GM23248 (cell line): ENCODE measurements around the gene CLEC14A. TPM values are rescaled to one million over a fixed set of nuclear protein-coding genes. Genes with fewer than 3 reads are reported as not detected.
A peak's percentile ranks its signal among the peaks of the same experiment; 100 is the strongest.

Experiments
- DNase-seq: peaks from one replicate; pipeline ENCODE4 v3.0.0-alpha.2; 2015
- H2AFZ ChIP-seq: fragments of 200-600 bp; sonication (generic); 2 replicates; pipeline ENCODE4 v1.6.1; 2016; ENCODE audit warnings: antibody characterized with exemption
- H3F3A ChIP-seq: fragments of 200-600 bp; sonication (generic); 2 replicates; pipeline ENCODE4 v1.6.1; 2016; ENCODE audit warnings: mild to moderate bottlenecking, antibody characterized with exemption, mixed run types; ENCODE audit not compliant: insufficient read depth
- H3K27ac ChIP-seq: fragments of 200-600 bp; sonication (generic); 2 replicates; pipeline ENCODE4 v1.5.1; 2016; ENCODE audit warnings: mild to moderate bottlenecking
- H3K27me3 ChIP-seq: fragments of 200-600 bp; sonication (generic); replicated peaks from 2 replicates; pipeline ENCODE4 v1.6.1; 2016; ENCODE audit warnings: mild to moderate bottlenecking; ENCODE audit not compliant: insufficient read depth
- H3K36me3 ChIP-seq: fragments of 200-600 bp; sonication (generic); 2 replicates; pipeline ENCODE4 v1.6.1; 2016; ENCODE audit warnings: low read depth, mild to moderate bottlenecking
- H3K4me1 ChIP-seq: fragments of 200-600 bp; sonication (generic); 2 replicates; pipeline ENCODE4 v1.6.1; 2016; ENCODE audit warnings: mild to moderate bottlenecking; ENCODE audit not compliant: insufficient read depth
- H3K4me2 ChIP-seq: fragments of 200-600 bp; sonication (generic); one replicate; pipeline ENCODE4 v1.6.1; 2016; ENCODE audit warnings: mild to moderate bottlenecking; ENCODE audit not compliant: unreplicated experiment
- H3K4me3 ChIP-seq: fragments of 200-600 bp; sonication (generic); 2 replicates; pipeline ENCODE4 v1.5.1; 2016; ENCODE audit warnings: mild to moderate bottlenecking
- H3K79me2 ChIP-seq: fragments of 200-600 bp; sonication (generic); 2 replicates; pipeline ENCODE4 v1.6.1; 2016; ENCODE audit warnings: mild to moderate bottlenecking; ENCODE audit not compliant: insufficient read depth
- H3K9ac ChIP-seq: fragments of 200-600 bp; sonication (generic); 2 replicates; pipeline ENCODE4 v1.6.1; 2016; ENCODE audit warnings: mild to moderate bottlenecking
- H3K9me2 ChIP-seq: fragments of 200-600 bp; sonication (generic); 2 replicates; pipeline ENCODE4 v1.6.1; 2016; ENCODE audit warnings: mixed run types, mild to moderate bottlenecking, moderate library complexity; ENCODE audit not compliant: insufficient read depth
- H3K9me3 ChIP-seq: fragments of 200-600 bp; sonication (generic); one replicate; pipeline ENCODE4 v1.6.1; 2017; ENCODE audit warnings: low read depth
- H4K20me1 ChIP-seq: fragments of 200-600 bp; sonication (generic); 2 replicates; pipeline ENCODE4 v1.6.0; 2016; ENCODE audit not compliant: insufficient read depth
- EZH2 ChIP-seq: fragments of 200-600 bp; sonication (generic); IDR thresholded peaks from 2 replicates; pipeline ENCODE4 v1.6.1; 2018; ENCODE audit warnings: antibody characterized with exemption, mild to moderate bottlenecking; ENCODE audit not compliant: insufficient read depth, poor library complexity, severe bottlenecking
- EZH2phosphoT487 ChIP-seq: fragments of 200-600 bp; sonication (generic); IDR thresholded peaks from 2 replicates; pipeline ENCODE4 v1.6.1; 2018; ENCODE audit warnings: antibody characterized with exemption, moderate library complexity, mild to moderate bottlenecking, low read depth; ENCODE audit not compliant: insufficient read depth
- WGBS, 2 experiments: methylation state at CpG; one replicate each; pipeline ENCODE4 v1.1.6; 2015 to 2017; ENCODE audit warnings: low lambda C conversion rate in 2 of 2, low coverage in 1 of 2; ENCODE audit errors: missing lambda C conversion rate in 2 of 2; 5-methylcytosine and 5-hydroxymethylcytosine counted together
- in situ Hi-C: fragments of 300-500 bp; cut with MboI; formaldehyde crosslinking; loops from 2 replicates; pipeline ENCODE4 v1.15.0; 2020
- polyA plus RNA-seq: library from polyadenylated mRNA; unstranded; fragments of >200 nt; fragmentation: Nextera tagmentation; extraction: Ambion mirVana; gene quantifications from 2 replicates; pipeline ENCODE4 v1.2.1, GENCODE V29; 2016
- total RNA-seq: library from RNA; depleted of rRNA; stranded (reverse); fragments of >200 nt; shearing (Covaris generic); gene quantifications from 2 replicates; pipeline ENCODE4 v1.2.3, GENCODE V29; 2014

CLEC14A gene
- total and polyA plus RNA-seq, 2 experiments from 2014 or later = 0.10 TPM; not detected in 1

DNA sequence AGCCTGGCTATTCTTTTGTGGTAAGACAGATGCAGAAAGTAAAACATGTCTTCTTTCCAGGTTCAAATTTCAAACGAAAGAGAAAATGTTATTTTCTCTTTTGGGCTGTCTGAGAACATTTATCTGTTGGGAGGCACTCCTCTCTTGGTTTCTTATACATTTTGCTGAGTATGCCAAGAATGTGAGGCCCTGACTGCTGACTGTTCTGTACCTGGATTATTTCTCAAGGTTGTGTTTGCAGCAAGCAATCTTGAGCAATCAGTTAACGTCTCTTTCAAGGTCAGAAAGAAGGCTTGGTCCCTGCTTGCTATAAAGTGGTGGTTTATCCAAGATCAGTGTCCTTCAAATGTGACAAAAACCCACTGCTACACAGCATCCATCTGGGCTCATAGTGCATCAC is 38.3 kb downstream of the CLEC14A start:
- TF ChIP-seq EZH2phosphoT487 = no peak
- TF ChIP-seq EZH2 = no peak
- Histone ChIP-seq H3K27me3 (no peaks in the 10 kb centered on the region), H3K9me3 (no peaks in the 10 kb centered on the region), H3K9ac (no peak overlapping the region), H3K9me2 (no peaks in the 10 kb centered on the region), H3F3A (peaks cover 33% of the 10 kb centered on the region), H4K20me1 (no peaks in the 10 kb centered on the region), H3K4me1 (peaks cover 12% of the 10 kb centered on the region), H3K27ac (no peak overlapping the region), H2AFZ (no peak overlapping the region), H3K4me3 (no peak overlapping the region), H3K79me2 (peaks cover 5% of the 10 kb centered on the region; the same call in 1 of the 2 replicates), H3K4me2 (no peak overlapping the region), H3K36me3 (0 out of 2 replicates have a peak, but pooled peaks cover 3% of the 10 kb centered on the region)
- WGBS, 2 experiments = 42 to 64% methylated on average over 2 of the region's 2 CpGs
- in situ Hi-C loops = loop anchor here (25.0 kb wide), 2 partner anchors 505 to 645 kb away; no protein-coding TSS in a partner anchor
- no peak for DNase-seq

DNA sequence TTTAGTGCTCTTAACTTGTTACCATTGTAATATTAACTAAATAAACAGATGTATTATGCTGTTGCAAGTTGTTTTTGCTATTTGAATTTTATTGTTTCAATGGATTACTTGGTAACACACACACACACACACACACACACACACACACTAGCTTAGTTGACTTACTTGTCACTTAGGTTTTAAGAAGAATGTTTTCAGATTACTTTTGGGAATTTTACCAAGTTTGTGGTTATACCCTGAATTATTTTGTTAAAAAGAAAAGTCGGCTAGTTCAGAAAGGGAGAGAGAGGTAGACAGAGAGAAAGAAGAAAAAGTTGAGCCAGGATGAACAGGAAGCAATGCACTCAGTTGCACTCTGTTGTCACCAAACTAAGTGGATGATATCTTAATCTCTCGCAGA is 42.9 kb downstream of the CLEC14A start:
- H3K9ac ChIP-seq = no peak overlapping the region
- H2AFZ ChIP-seq = no peak overlapping the region
- WGBS, 2 experiments = 74 to 81% methylated on average over 2 of the region's 2 CpGs
- no peaks in the 10 kb centered on the region for H3K9me2 ChIP-seq
- H3F3A ChIP-seq = peaks cover 35% of the 10 kb centered on the region
- H3K27me3 ChIP-seq = no peaks in the 10 kb centered on the region
- H3K27ac ChIP-seq = no peak overlapping the region
- H3K4me3 ChIP-seq = peak overlapping the region; percentile 89
- no peaks in the 10 kb centered on the region for H3K9me3 ChIP-seq
- peaks cover 27% of the 10 kb centered on the region for H3K4me1 ChIP-seq
- TF ChIP-seq EZH2 (no peak), EZH2phosphoT487 (no peak)
- peaks cover 35% of the 10 kb centered on the region for H3K79me2 ChIP-seq
- H4K20me1 ChIP-seq = no peaks in the 10 kb centered on the region
- no peak for DNase-seq
- in situ Hi-C loops = loop anchor here (25.0 kb wide), 2 partner anchors 501 to 649 kb away; no protein-coding TSS in a partner anchor
- H3K36me3 ChIP-seq = 0 out of 2 replicates have a peak, but pooled peaks cover 5% of the 10 kb centered on the region
- peak overlapping the region; percentile 88 for H3K4me2 ChIP-seq

DNA sequence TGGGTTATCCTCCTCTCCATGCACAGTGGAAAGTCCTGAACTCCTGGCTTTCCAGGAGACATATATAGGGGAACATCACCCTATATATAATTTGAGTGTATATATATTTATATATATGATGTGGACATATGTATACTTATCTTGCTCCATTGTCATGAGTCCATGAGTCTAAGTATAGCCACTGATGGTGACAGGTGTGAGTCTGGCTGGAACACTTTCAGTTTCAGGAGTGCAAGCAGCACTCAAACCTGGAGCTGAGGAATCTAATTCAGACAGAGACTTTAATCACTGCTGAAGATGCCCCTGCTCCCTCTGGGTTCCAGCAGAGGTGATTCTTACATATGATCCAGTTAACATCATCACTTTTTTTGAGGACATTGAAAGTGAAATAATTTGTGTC is 43.8 kb downstream of the CLEC14A start:
- no peak for TF ChIP-seq EZH2
- TF ChIP-seq EZH2phosphoT487 = no peak
- Histone ChIP-seq H3K36me3 (0 out of 2 replicates have a peak, but pooled peaks cover 5% of the 10 kb centered on the region), H3K9ac (peak overlapping the region; percentile 75), H3K9me2 (no peaks in the 10 kb centered on the region), H3F3A (peaks cover 40% of the 10 kb centered on the region), H3K27me3 (no peaks in the 10 kb centered on the region), H3K27ac (no peak overlapping the region), H3K4me2 (peak overlapping the region; percentile 88), H2AFZ (no peak overlapping the region), H3K4me3 (peak overlapping the region; percentile 89), H3K9me3 (no peaks in the 10 kb centered on the region), H3K79me2 (peaks cover 35% of the 10 kb centered on the region), H3K4me1 (peaks cover 36% of the 10 kb centered on the region), H4K20me1 (no peaks in the 10 kb centered on the region)
- in situ Hi-C loops = loop anchor here (25.0 kb wide), 2 partner anchors 500 to 650 kb away; no protein-coding TSS in a partner anchor
- peak; percentile 20 for DNase-seq

DNA sequence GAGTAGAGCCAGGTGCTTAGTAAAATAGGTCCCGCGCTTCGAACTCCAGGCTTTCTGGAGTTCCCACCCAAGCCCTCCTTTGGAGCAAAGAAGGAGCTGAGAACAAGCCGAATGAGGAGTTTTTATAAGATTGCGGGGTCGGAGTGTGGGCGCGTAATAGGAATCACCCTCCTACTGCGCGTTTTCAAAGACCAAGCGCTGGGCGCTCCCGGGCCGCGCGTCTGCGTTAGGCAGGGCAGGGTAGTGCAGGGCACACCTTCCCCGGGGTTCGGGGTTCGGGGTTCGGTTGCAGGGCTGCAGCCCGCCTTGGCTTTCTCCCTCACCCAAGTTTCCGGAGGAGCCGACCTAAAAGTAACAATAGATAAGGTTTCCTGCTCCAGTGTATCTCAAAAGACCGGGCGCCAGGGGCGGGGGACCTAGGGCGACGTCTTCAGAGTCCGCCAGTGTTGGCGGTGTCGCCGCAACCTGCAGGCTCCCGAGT is 44.6 kb downstream of the CLEC14A start:
- H3K27ac ChIP-seq = no peak overlapping the region
- WGBS, 2 experiments = 31 to 35% methylated on average over 34 of the region's 34 CpGs
- H2AFZ ChIP-seq = peak overlapping the region; percentile 74

More for the DNA sequence above, 44.6 kb downstream of the CLEC14A start:
- Histone ChIP-seq H3K79me2 (peaks cover 35% of the 10 kb centered on the region), H3K4me3 (peak overlapping the region; percentile 89), H3K27me3 (no peaks in the 10 kb centered on the region), H3K4me1 (peaks cover 40% of the 10 kb centered on the region), H4K20me1 (no peaks in the 10 kb centered on the region), H3K9me3 (no peaks in the 10 kb centered on the region), H3K36me3 (0 out of 2 replicates have a peak, but pooled peaks cover 5% of the 10 kb centered on the region), H3F3A (peaks cover 47% of the 10 kb centered on the region), H3K9me2 (no peaks in the 10 kb centered on the region), H3K4me2 (peak overlapping the region; percentile 88), H3K9ac (peak overlapping the region; percentile 75)
- in situ Hi-C loops = loop anchor here (25.0 kb wide), 2 partner anchors 499 to 651 kb away; no protein-coding TSS in a partner anchor
- DNase-seq = peak; percentile 17
- TF ChIP-seq EZH2phosphoT487 = no peak
- TF ChIP-seq EZH2 = no peak
